ENCODE results near the gene SORBS1.

The SORBS1 gene

DNA sequence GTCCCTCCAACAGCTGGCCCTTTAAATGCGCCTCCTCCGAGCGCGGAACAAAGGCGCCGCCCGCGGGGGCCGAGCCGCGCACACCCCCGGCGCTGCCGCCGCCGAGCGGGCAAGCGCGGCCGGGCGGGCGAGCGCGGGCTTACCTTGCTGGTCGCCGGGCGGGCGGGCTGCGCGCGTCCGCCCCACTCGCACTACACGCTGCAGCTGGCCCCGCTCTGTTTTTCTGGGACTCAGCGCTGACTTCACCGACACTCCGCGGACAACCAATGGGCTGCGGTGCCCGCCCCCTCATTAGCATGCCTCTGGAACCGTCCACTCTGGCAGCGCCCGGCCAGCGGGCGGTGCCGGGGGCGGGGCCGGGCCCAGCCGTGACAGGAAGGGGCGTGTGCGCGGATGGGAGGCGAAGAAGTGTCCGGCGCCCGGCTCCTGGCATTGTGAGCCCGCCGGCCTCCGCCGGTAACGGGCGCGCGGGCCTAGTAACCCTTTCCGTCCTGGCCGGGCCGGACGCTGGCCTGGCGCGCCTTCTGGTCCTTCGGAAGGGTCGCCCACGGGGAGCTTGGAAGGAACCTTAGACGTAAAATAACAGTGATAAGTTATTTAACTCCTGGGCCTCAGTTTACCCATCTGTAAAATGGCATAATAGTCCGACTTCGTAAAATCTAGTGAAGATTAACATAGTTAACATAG lies at the start of gene SORBS1:
Gene SORBS1 (minus strand): TSS at position 195 of the 687 bp plus-strand sequence. CDS start 120,236 bp downstream, outside the sequence.
- DNase-seq, result peak; percentile 68 to 69

DNA sequence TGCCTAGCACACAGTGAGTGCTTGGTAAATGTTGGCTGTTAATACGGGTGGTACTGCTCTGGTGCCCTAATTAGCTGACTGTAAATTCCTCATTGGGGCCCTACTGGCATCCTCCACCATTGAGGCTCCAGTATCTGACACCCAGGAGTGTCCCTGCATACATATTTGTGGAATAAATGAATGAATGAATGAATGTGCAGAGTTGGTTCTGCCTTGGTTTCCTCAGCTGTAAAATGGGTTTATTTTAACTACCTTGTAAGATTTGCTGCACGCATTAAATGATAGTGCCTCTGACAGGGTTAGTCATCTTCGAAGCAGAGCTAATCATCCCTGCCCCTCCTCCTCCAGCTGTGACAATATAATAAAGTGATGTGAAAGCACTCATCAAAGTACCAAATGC lies 49.6 kb upstream of the SORBS1 start:
- no peak for DNase-seq

DNA sequence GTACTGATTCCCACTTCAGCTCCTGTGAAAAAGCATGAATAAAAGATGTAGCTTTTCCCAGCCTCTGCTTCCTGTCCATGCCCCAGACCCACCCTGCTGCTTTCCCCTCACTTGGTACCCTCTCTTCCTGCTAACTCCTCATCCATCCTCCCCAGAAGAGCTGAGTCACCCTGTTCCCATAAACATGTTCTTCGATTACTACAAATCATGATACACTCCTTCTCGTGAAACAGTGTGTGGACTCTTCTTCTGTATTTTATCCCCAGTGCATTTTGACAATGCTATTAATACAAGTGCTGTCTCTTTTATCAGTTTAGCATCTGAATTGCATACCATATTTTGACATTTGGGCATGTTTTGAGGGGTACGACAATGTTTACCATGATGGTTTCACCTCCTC lies 45.8 kb upstream of the SORBS1 start:
- no peak for DNase-seq

DNA sequence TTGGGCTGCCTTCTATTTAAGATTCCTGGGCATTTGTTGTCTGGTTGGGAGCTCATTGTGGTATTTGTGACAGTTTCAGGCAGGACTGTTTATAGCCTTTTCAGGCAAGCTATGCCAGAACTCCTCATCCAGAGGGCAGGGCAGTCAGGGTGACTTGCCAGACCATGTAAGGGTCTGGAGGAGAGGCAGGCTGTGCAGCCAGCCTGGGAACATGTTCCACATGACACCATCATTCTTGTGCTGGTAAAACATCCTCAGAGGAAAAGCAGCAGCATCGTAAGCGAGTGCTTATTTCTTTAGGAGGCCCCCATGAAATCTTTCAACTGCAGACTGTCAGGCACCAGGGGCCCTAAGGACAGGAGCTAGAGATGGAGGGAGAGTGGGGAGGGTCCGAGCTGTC lies 44.0 kb upstream of the SORBS1 start:
- no peak for DNase-seq

DNA sequence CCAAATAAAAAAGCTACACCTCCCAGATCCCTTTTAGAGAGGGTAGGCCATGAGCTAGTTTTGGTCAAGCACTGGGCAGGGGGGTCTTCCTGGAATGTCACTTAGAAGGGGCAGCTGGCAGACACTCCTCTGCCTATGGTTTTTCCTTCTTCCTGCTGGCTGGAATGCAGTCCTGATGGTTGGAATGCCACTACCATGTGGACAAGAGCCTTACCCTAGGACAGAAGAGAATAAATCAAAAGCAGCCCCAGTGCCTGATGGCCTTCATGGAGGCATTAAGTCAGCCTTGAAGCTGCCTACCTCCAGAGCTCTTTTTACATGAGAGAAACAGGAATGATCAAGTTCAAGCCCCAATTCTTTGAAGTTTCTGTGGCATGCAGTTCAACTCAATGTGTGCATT lies 43.5 kb upstream of the SORBS1 start:
- no peak for DNase-seq

DNA sequence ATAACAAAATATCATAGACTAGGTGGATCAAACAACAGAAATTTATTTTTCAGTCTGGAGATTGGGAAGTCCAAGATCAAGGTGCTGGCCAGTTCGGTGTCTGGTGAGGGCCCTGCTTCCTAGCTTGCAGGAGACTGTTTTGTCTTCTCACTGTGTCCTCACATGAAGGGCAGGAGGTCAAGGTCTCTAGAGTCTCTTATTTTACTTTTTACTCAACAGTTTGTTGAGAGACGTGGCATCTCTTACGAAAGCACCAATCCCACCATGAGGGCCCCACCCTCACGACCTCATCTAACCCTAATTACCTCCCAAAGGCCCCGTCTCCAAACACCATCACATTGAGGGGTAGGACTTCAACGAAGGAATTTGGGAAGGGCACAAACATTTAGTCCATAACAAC lies 41.2 kb upstream of the SORBS1 start:
- DNase-seq, result no peak

DNA sequence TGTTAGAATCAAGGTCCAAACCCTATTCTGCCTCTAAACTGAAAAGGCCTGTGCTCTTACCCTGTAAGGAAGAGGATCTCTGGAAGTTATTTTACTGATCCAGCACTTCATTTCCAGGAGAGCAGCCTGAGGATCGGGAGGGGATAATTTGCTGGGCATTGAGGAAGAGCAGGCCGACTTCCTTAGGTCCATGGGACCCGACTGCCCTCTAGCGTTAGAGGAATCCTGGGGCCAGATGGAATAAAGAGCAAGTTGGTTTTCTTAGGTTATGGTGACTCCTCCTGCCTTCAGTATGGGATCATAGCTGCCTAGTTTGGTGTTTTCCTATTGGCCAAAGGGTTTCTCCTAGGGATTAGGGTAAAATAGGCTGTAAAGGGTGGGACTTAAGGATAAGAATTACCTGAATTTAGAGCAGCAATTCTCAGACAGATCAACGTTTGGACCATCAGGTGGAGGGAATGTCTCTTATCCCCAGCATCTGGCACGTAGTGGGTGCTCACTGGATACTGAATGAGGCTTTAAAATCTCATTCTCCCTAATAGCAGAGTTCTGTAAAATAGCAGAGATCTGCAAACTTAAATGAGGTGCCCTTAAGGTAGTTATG lies 40.0 kb upstream of the SORBS1 start:
- peak; percentile 23 to 27 for DNase-seq

DNA sequence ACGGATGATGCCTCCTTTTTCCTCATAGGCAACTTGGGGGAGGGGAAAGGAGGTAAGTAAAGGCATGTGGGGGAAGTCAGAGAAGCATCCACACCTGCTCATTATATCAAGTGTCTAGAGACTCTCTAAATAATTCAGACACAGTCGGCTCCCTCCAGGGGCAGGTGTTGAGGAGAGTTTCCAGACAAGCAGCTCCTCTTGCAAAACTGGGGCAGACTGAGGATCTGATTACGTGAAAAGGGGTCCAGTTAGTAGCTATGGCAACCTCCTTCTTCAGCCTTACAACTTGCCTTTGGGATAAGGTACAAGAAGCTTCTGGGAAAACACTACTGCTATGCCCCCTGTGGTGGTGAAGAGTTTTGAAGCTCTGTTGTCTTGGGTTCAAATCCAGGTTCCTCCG lies 39.0 kb upstream of the SORBS1 start:
- DNase-seq, result no peak

DNA sequence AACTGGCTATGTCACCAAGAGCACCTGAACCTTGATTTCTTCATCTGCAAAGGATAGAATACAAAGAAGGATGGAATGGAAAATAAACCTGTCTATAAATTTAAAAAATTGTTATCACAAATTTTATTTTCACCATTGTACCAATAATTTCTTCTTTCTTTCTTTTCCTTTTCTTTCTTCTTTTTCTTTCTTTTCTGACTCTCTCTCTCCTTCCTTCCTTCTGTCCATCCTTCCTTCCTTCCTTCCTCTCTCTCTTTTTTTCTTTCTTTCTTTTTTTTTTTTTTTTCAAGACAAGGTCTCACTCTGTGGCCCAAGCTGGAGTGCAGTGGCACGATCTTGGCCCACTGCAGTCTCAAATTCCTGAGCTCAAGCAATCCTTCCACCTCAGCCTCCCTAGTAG lies 36.6 kb upstream of the SORBS1 start:
- DNase-seq, result no peak

DNA sequence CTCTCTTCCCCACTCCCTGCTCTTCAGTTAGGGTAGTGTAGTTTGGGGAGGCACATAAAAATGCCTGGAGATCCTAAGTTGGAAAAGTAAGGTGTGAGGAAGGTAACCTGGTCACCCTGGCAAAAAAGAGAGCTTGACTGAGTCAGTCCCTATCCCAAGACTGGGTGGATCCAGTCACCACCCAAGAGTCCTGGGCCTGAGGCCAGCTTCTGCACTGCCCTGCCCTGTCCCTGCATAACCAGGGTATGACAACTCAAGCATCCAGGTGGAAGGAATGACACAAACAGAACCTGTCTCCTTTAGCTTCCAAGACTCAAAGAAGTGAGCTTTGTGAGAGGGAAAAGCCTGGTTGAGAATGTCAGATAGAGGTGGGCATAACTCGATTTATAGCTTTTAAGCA lies 26.9 kb upstream of the SORBS1 start:
- DNase-seq, result no peak

DNA sequence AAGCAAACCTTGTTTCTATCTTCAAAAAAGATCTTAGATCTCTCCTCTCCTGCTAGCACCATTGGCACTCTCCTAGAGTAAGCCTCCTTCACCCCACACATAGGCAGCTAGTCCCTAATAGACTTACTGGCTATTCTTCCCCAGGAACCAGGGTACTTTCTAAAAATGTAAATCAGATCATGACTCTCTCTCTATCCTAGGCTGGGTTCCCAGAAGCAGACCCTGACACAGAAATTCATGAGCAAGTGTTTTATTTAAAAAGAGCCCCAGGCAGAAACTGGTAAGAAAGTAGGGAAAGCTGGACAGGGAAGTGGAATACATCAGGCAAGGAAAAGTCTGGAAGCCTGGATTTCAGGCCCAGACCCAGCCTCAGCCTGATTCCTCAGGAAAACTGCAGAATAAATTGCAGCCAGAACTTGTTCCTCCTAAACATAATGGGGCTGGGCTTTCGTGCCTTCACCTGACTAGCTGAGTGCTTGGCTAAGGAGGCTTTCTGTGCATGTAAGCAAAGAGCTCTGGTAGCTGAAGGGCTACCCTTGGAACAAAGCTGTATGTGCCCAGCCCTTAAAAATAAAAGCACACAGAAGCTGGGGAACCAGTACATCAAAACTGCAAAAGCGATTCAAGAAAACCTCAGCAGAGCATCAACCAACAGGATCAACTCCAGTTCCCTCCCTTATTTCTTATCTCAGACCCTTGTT lies 18.8 kb upstream of the SORBS1 start:
- no peak for DNase-seq

DNA sequence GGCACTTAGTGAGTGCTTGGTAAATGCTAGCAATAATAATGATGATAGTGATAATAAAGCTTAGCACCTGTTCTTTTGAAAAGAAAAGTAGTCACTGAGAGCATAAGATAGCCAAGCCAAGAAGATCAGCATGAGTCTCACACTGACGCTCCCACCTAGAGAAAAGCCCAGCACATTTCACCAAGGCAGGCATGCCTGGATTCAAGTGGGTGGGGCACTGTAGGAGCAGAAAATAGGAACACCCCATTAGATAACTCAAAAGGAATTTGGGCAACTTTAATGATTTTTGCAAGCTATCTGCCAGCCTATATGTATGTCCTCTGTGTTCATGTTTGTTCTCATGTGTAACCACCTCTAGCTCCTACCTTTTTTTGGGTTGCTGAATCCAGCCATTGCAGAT lies 18.1 kb upstream of the SORBS1 start:
- no peak for DNase-seq

DNA sequence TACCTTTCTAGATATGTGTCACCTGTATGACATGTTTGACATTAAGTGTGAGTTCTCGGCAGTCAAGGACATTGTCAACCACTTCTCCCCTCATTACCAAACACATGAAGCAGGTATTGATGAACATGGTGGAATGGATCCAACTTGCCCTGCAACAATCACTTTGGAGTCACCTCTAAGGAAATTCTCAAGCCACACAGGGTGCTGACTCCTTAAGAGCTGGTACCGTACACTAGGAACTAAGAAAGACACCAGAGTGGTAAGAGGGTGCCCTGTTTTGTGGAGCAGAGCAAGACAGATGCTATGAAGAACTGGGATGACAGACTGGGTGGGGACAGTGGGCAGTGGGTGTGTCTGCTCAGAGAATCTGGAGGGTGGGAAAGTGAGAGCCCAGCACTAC lies 17.4 kb upstream of the SORBS1 start:
- no peak for DNase-seq

DNA sequence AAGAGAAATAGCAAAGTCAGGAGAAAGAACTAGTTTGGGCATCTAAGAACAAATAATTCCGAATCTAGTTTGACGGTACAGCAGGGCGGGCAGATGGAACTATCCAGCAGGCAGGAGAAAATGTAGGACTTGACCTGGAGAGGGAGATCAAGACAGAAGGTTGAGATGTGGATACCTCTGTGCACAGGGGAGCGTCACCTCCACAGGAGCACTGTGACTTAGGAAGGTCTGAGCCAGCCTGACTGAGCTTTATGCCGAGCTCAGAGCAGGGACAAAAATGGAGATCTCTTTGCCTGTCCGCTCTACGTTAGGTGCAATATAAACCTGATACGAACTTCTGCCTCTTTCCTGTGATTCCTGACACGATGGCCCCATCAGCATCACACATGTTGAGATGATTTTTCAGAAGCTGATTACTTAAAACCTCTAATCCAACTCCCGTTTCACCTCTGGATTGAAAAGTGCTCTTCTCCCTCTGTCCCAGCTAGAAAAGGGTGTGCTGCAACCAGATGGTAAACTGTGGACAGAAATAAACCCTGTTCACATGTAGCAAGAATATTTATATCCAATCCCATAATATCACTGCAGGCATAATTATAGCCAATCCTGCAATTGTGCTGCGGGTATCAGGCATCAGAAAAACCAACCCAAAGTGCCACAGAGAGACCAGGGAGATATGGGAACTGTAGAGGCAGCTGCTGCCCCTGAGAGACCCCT lies 13.6 kb upstream of the SORBS1 start:
- DNase-seq, result no peak

DNA sequence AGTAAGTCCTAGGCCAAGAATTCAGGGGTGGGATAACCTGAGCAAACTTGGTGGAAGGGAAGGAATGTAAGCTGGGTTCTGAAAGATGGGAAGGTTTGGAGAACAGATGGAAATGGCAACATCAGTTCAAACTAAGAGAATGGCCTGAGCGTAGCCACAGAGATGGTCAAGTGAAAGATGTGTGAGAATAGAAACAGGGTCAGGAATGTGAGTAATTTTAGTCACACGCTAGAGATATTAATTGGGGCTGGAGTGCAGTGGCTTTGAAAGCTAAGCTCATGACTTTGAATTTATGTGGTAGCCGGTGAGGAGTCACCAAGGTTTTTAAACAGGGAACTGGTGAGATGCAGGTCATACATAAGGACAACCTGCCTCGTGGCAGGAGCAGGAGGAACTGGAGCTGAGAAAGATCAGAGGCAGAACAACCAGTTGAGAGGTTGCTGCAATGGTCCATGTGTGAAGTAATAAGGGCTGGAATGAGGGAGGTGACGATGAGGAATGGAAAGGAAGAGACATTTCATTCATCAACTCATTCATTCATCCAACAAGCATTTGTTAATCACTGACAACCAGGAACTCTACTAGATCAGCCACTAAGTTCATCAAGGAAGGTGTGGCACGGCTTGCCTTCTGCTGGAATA lies 12.9 kb upstream of the SORBS1 start:
- no peak for DNase-seq

DNA sequence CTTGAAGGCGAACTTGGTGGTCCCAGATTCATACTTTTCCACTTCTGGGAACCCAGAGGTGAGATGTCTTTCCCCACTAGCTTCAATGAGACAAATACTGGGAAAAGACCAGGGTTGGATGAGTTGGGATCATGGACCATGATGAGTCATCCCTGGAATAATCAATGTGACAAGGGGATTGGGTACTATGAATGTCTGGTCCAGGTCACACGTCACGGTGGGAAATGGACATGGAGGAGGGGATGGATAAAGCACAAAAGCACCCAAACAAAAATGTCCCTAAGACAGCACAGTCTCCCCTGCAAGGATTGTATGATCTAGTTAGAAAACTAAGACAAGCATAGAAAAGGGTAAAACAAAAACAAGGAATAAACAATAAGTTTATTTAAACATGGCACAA lies 12.4 kb upstream of the SORBS1 start:
- DNase-seq, result no peak

DNA sequence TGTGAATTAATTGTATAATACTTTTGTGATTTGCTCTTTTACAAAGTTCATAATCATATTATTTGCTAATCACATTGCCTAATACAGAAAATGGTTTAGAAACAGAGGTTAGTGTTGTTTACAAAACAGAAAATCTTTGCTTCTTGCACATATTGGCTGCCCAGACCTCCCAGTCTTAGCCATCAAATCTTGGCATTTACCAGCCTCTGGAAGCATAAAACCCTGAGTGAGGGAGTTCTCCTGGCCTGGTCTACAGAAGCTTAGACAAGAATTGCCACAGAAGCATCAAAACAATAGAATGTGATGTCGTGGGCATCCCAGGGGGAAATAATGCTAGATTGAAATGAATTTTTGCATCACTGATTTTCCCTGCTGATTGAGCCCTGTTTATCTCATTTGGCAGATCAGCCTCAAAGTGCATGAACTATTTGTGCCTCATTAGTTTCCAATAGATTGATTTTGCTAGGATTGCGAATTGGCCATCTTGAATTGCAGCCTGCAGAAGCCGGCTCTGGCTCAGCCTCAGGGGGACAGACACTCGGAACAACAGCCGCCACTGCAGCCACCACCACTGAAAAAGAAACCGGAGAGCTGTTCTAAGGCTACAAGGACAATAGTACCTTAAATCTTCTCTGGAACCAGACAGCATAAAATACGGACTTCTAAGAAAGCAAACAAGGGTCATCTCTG lies 11.1 kb upstream of the SORBS1 start:
- DNase-seq, result no peak

DNA sequence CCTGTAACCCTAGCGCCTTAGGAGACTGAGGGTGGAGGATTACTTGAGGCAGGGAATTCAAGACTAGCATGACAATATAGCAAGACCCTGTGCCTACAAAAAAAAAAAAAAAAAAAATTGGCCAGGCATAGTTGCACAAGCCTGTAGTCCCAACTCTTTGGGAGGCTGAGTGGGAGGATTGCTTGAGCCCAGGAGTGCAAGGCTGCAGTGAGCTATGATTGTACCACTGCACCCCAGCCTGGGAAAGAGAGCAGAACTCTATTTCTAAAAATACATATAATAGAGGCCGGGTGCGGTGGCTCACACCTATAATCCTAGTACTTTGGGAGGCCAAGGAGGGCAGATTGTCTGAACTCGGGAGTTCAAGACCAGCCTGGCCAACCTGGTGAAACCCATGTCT lies 10.2 kb upstream of the SORBS1 start:
- no peak for DNase-seq

DNA sequence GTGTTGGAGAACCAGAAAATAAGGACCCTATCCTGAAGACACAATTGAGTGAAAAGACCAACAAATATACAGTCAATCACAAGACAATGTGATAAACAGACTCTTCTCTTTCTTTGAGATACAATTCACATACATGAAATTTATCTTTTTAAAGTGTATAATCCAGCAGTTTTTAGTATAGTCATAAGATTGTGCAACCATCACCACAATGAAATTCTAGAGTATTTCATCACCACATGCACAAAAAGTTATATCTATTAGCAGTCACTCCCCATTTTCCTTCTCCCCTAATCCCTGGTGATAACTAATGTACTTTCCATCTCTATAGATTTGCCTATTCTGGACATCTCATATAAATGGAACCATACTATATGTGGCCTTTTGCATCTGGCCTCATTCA lies 8.2 kb upstream of the SORBS1 start:
- DNase-seq, result no peak

DNA sequence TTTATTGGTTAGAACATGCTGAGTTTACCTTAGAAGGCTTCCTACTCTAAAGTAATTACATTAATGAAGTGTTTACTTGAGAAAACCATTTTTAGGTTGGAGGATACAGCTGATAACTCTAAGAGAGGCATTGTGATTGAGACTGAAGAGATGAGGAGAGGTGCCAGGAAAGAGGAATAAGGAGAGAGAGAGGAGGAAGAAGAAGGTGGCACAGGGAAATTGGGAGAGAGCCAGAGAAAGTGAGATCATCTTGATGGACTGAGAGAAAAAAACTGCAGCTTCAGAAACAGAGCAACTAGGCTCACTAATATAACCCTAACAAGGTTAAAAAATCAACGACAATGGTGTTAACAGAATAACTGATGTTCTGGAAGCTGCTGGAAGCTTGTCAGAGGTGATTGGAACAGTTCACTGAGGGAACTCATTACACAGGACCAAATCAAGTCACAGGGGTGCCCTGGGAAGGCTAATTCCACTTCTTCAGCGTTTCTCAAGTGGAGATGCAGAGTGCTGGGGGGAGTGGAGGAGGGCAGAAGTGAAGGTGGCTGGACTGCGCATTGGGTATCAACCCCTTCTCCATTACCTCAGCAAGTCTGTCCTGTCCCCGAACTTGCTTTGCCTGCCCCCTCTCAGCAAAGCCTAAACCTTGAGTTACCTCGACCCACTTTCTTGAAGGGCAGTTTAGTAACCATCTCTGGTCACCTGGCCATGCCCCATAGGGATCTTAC lies 6.9 kb upstream of the SORBS1 start:
- DNase-seq, result no peak

DNA sequence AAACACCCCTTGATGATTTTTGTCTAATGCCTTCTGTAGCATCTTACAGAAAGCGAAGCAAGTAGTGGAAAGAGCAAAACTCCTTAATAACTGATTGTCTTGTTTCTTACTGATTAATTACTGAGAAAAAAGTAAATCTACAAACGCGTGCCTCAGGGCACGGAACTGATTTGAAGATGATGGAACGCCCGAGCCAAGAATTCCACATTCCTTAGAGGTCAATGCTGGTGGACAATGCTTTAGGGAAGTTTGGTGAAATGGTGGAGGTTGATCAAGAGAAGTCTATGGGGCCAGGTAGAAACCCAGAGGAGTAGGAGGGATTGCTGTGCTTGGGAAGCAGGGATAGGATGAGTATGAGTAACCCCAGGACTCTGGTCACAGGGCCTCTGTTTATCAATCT lies 5.0 kb upstream of the SORBS1 start:
- DNase-seq, result no peak

DNA sequence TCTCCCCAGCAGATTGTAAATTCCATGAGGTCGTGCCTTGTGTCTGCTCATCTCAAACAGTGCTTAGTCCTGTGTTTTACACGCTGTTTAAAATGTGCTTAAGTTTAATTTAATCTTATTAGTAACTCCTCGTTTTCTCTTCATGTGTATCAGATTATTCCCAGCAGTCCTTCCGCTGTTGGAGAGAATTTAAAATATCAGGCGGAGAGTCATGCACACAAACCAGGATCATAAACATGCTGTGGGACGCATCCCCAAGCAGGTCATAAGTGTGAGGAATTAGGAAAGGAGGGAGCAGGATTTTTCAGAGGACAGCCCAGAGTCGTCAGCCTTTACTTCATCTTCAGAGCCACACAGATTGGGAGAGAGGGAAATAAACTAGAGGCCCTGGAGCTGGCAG lies 4.2 kb upstream of the SORBS1 start:
- DNase-seq, result no peak

Measured in activated CD4-positive, alpha-beta T cell treated with anti-CD3 and anti-CD28 coated beads, Interleukin-2, amount 50 U/mL, for 4 hours (primary cell).